GM04504 (cell line): ENCODE measurements around the gene MSI1.

Source experiments
- DNase-seq: peaks from one replicate; pipeline ENCODE4 v3.0.0-alpha.2; 2012; ENCODE audit warnings: low read depth

Gene MSI1

GRCh38 chr12:120321382-120322202 is 47.4 kb downstream of the MSI1 start:
- DNase-seq = no peak

- peak; percentile 97 for DNase-seq
Observed at GRCh38 chr12:120317224-120318105, 51.5 kb downstream of the MSI1 start.

GRCh38 chr12:120316798-120317223 is 52.2 kb downstream of the MSI1 start:
- no peak for DNase-seq

- DNase-seq = no peak
Observed at GRCh38 chr12:120314220-120314619, 54.7 kb downstream of the MSI1 start.

- peak; percentile 86 for DNase-seq
Observed at GRCh38 chr12:120301962-120302815, 66.8 kb downstream of the MSI1 start, which contains the start of gene SIRT4. TSS of gene SIRT4 (plus strand) at chr12:120302321. CDS start at chr12:120303562, 1,241 bp downstream.

GRCh38 chr12:120292661-120293531 is 76.1 kb downstream of the MSI1 start, which contains the start of gene RNU4-1:
TSS of gene RNU4-1 (minus strand) at chr12:120293237.
- DNase-seq = peak; percentile 81

- DNase-seq = no peak
Observed at GRCh38 chr12:120292411-120292660, 76.6 kb downstream of the MSI1 start.
